H1 (cell line): ENCODE data around the gene EFR3B. TPM values are rescaled to one million over a fixed set of nuclear protein-coding genes. Genes with fewer than 3 reads are reported as not detected.

Source experiments
- CBX8 ChIP-seq: fragments of 300-800, 300-1000 bp; sonication (generic); IDR thresholded peaks from 2 replicates; pipeline ENCODE4 v1.7.1; 2016; ENCODE audit warnings: low read depth, low read length, borderline replicate concordance
- CHD2 ChIP-seq: IDR thresholded peaks from 2 replicates; pipeline ENCODE4 v1.6.1; 2012; ENCODE audit warnings: low read length, improper control_type of control experiment
- RBBP5 ChIP-seq: IDR thresholded peaks from 2 replicates; pipeline ENCODE4 v1.7.1; 2012; ENCODE audit warnings: low read depth, mild to moderate bottlenecking, inconsistent platforms, low read length, moderate library complexity, borderline replicate concordance
- TAF1 ChIP-seq: IDR thresholded peaks from 2 replicates; pipeline ENCODE4 v1.6.1; 2011; ENCODE audit warnings: mild to moderate bottlenecking, low read depth, low read length
- polyA plus RNA-seq, 7 experiments: library from polyadenylated mRNA; depleted of rRNA in 3 of 7; stranded (reverse) in 5 of 7; unstranded in 2 of 7; fragments of >200 nt in 5 of 7; fragments of 200-250 nt in 2 of 7; gene quantifications; 1 replicate in 5 of 7; 2 replicates in 1 of 7; 4 replicates in 1 of 7; pipeline versions ENCODE4 v1.2.1 to v1.2.3, GENCODE V29; 2011 to 2013; ENCODE audit warnings: missing spikeins in 2 of 7, mixed read lengths in 2 of 7
- total RNA-seq: library from RNA; stranded (reverse); fragmentation: NEBNext Ultra II Directional; extraction: Animal tissue kit (Norgen Biotek cat#: 25700); gene quantifications from 2 replicates; pipeline ENCODE4 v1.2.1, GENCODE V29; 2021

The EFR3B gene
- total and polyA plus RNA-seq, 2 of the 8 experiments (the other 6 are each of a cell fraction or from before 2014, with no cell fraction given) = 3.4 to 9.6 TPM

- TF ChIP-seq CBX8 (no peak), RBBP5 (no peak), TAF1 (no peak), CHD2 (no peak)
These were observed 16.5 kb upstream of the EFR3B start (continued) for GRCh38 chr2:25025229-25026007.
